ENCODE measurements around the gene AKR7A3. TPM values are rescaled to one million over a fixed set of nuclear protein-coding genes. Genes with fewer than 3 reads are reported as not detected.

The AKR7A3 gene
- total and polyA plus RNA-seq, 11 donors, result 0.12 to 0.36 (median 0.20) TPM; not detected in 5

- no peaks in the 10 kb centered on the region for H3K27me3 ChIP-seq
- 87 to 92% (median 89%) methylated on average over 14 to 16 of the region's 16 CpGs for WGBS, 4 donors
- H3K4me1 ChIP-seq, result no peaks in the 10 kb centered on the region
- H3K27ac ChIP-seq, result no peak overlapping the region
- peaks cover 0 to 77% (median 57%) of the 10 kb centered on the region in 9 donors for H3K36me3 ChIP-seq
- no peaks in the 10 kb centered on the region for H3K9me3 ChIP-seq
- no peak for DNase-seq
- ATAC-seq, result no peak
- TF ChIP-seq CTCF (IDR thresholded peaks at IDR 0.05), result no peak
- TF ChIP-seq POLR2A (IDR thresholded peaks at IDR 0.05), result no peak
- intact Hi-C loops (cut with DNase I), result no loop called here
- no peak overlapping the region for H3K4me3 ChIP-seq
Measured at GRCh38 chr1:19327301-19327700, 38.7 kb upstream of the AKR7A3 start.

GRCh38 chr1:19326748-19327065 lies 38.1 kb upstream of the AKR7A3 start:
- Histone ChIP-seq H3K27ac (no peak overlapping the region), H3K27me3 (no peaks in the 10 kb centered on the region), H3K9me3 (no peaks in the 10 kb centered on the region), H3K36me3 (peaks cover 0 to 80% (median 52%) of the 10 kb centered on the region in 9 donors), H3K4me1 (no peaks in the 10 kb centered on the region), H3K4me3 (no peak overlapping the region)
- ATAC-seq (no peak), DNase-seq (no peak)
- intact Hi-C loops (cut with DNase I), result no loop called here
- TF ChIP-seq POLR2A (IDR thresholded peaks at IDR 0.05), result no peak
- no peak for TF ChIP-seq CTCF (IDR thresholded peaks at IDR 0.05)
- 79 to 93% (median 85%) methylated on average over 6 of the region's 6 CpGs for WGBS, 4 donors

GRCh38 chr1:19325958-19326747 lies 37.6 kb upstream of the AKR7A3 start:
- no peak for TF ChIP-seq CTCF (IDR thresholded peaks at IDR 0.05)
- TF ChIP-seq POLR2A (IDR thresholded peaks at IDR 0.05), result no peak
- Histone ChIP-seq H3K27ac (no peak overlapping the region), H3K4me1 (no peaks in the 10 kb centered on the region), H3K9me3 (no peaks in the 10 kb centered on the region), H3K4me3 (no peak overlapping the region), H3K27me3 (no peaks in the 10 kb centered on the region), H3K36me3 (peaks cover 0 to 82% (median 53%) of the 10 kb centered on the region in 9 donors)
- intact Hi-C loops (cut with DNase I), result no loop called here
- ATAC-seq (no peak), DNase-seq (peak in 2 of 5 donors; percentile 15 to 37)
- WGBS, 4 donors, result 87 to 90% (median 89%) methylated on average over 19 to 32 of the region's 32 CpGs

- 78 to 85% (median 83%) methylated on average over 18 to 19 of the region's 19 CpGs for WGBS, 4 donors
- H3K4me1 ChIP-seq, result no peaks in the 10 kb centered on the region
- no peak overlapping the region for H3K27ac ChIP-seq
- intact Hi-C loops (cut with DNase I), result no loop called here
- TF ChIP-seq POLR2A (IDR thresholded peaks at IDR 0.05) (no peak), CTCF (IDR thresholded peaks at IDR 0.05) (no peak)
- no peaks in the 10 kb centered on the region for H3K9me3 ChIP-seq
- DNase-seq (peak in 1 of 5 donors; percentile 51), ATAC-seq (no peak)
- no peak overlapping the region for H3K4me3 ChIP-seq
- H3K36me3 ChIP-seq, result peaks cover 0 to 79% (median 58%) of the 10 kb centered on the region in 9 donors
- no peaks in the 10 kb centered on the region for H3K27me3 ChIP-seq
Measured at GRCh38 chr1:19325368-19325957, 36.9 kb upstream of the AKR7A3 start.
